Endothelial cell (in vitro differentiated cells): ENCODE measurements around the gene PPP1R37. TPM values are rescaled to one million over a fixed set of nuclear protein-coding genes. Genes with fewer than 3 reads are reported as not detected.

Experiments used
- DNase-seq: peaks from one replicate; pipeline ENCODE4 v3.0.0; 2021; ENCODE audit warnings: low spot score
- H3K27ac Mint-ChIP-seq: one replicate; pipeline ENCODE4 v1.8.0; 2021; ENCODE audit warnings: mixed read lengths, inconsistent platforms; ENCODE audit not compliant: unreplicated experiment
- H3K27me3 Mint-ChIP-seq: one replicate; pipeline ENCODE4 v1.8.0; 2021; ENCODE audit warnings: mild to moderate bottlenecking, moderate library complexity, mixed read lengths, inconsistent platforms; ENCODE audit not compliant: unreplicated experiment
- H3K36me3 Mint-ChIP-seq: one replicate; pipeline ENCODE4 v1.8.0; 2021; ENCODE audit warnings: mild to moderate bottlenecking, low read depth, mixed read lengths, inconsistent platforms; ENCODE audit not compliant: unreplicated experiment
- H3K4me1 Mint-ChIP-seq: one replicate; pipeline ENCODE4 v1.8.0; 2021; ENCODE audit warnings: mild to moderate bottlenecking, mixed read lengths, inconsistent platforms; ENCODE audit not compliant: unreplicated experiment
- H3K4me3 Mint-ChIP-seq: one replicate; pipeline ENCODE4 v1.8.0; 2021; ENCODE audit warnings: mild to moderate bottlenecking, mixed read lengths, inconsistent platforms; ENCODE audit not compliant: unreplicated experiment
- H3K9me3 Mint-ChIP-seq: one replicate; pipeline ENCODE4 v1.8.0; 2021; ENCODE audit warnings: mixed read lengths, inconsistent platforms; ENCODE audit not compliant: unreplicated experiment
- total RNA-seq: library from RNA; stranded (reverse); fragmentation: NEBNext Ultra II Directional; extraction: Animal tissue kit (Norgen Biotek cat#: 25700); gene quantifications from one replicate; pipeline ENCODE4 v1.2.1, GENCODE V29; 2021; ENCODE audit not compliant: unreplicated experiment
- TF ChIP-seq, protein P1 (sequence below): fragments of 200-600 bp; sonication (generic); IDR thresholded peaks from one replicate; pipeline ENCODE4 v1.5.0; 2021; ENCODE audit warnings: antibody characterized with exemption; ENCODE audit not compliant: unreplicated experiment

PPP1R37 gene
- total RNA-seq, 1 donor from 2014 or later, result 34.7 TPM

DNA sequence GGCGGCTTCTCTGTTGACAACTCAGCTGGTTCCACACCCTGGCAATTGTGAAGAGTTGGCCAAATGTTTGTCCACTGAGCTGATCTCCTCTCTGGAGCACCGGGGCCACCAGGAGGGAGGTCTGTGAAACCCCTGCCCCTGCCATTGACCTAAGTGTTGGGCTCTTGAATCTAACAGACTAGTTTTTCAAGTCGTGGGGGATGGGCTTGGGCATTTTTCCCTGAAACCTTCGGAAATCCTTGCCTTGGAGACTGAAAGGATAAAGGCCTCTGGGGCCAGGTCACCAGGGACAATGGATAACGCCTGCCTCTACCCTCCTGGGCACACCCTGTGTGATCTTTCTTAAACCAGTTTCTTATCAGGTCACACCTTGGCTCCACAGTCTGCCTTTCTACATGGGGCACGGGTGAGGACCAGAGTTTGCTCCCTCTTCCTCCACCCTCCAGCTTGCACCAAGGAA is 13.0 kb upstream of the PPP1R37 start:
- Mint-ChIP-seq H3K4me3 (peak overlapping the region; percentile 99), H3K4me1 (peaks cover 13% of the 10 kb centered on the region), H3K27me3 (peaks cover 13% of the 10 kb centered on the region), H3K27ac (peak overlapping the region; percentile 13), H3K36me3 (peaks cover 6% of the 10 kb centered on the region), H3K9me3 (no peaks in the 10 kb centered on the region)
- DNase-seq, result no peak
- TF ChIP-seq, protein P1, sequence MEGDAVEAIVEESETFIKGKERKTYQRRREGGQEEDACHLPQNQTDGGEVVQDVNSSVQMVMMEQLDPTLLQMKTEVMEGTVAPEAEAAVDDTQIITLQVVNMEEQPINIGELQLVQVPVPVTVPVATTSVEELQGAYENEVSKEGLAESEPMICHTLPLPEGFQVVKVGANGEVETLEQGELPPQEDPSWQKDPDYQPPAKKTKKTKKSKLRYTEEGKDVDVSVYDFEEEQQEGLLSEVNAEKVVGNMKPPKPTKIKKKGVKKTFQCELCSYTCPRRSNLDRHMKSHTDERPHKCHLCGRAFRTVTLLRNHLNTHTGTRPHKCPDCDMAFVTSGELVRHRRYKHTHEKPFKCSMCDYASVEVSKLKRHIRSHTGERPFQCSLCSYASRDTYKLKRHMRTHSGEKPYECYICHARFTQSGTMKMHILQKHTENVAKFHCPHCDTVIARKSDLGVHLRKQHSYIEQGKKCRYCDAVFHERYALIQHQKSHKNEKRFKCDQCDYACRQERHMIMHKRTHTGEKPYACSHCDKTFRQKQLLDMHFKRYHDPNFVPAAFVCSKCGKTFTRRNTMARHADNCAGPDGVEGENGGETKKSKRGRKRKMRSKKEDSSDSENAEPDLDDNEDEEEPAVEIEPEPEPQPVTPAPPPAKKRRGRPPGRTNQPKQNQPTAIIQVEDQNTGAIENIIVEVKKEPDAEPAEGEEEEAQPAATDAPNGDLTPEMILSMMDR, result no peak

DNA sequence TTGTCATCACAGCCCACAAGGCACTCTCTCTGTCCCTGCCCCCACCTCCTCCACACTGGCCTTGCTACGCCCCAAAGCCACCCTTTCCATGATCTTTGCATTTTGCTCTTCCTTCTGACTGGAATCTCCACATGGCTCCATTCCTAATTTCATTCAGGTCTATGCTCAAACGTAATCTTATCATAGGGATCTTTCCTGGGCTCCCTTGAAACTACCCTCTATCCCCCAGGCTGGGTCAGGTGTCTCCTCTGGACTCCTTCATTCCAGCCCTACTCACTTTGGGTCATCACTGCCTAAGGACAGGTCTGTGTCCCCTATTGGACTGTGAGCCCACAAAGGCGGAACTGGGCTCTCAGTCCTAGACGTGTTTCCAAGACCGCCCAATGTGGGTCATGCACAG is 10.8 kb upstream of the PPP1R37 start:
- H3K4me3 Mint-ChIP-seq, result peak overlapping the region; percentile 45
- H3K4me1 Mint-ChIP-seq, result peaks cover 10% of the 10 kb centered on the region
- no peaks in the 10 kb centered on the region for H3K9me3 Mint-ChIP-seq
- no peak for DNase-seq
- TF ChIP-seq, protein P1, result no peak
- H3K36me3 Mint-ChIP-seq, result peaks cover 10% of the 10 kb centered on the region
- H3K27me3 Mint-ChIP-seq, result peaks cover 8% of the 10 kb centered on the region
- peak overlapping the region; percentile 27 for H3K27ac Mint-ChIP-seq

DNA sequence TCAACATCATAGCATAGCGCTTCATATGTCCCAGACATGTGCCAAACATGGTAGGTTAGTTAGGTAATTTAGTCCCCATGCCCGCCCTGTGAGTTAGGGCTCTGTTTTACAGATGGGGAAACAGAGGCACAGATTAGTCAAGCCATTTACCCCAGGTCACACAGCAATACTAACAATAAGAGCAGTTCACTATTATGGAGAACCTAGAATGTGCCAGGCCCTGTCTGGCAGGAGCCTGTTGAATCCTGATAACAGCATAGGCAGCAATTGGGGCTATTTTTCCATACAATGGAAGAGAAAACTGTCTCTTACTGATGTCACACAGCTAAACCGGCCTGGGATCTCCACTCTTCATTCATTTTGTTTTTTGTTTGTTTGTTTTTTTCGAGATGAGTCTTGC is 6.5 kb upstream of the PPP1R37 start:
- H3K4me1 Mint-ChIP-seq, result peaks cover 16% of the 10 kb centered on the region

GRCh38 chr19:45087531-45087930 is 5.4 kb upstream of the PPP1R37 start:
- DNase-seq, result no peak
- Mint-ChIP-seq H3K27me3 (peaks cover 9% of the 10 kb centered on the region), H3K27ac (peak overlapping the region; percentile 78), H3K9me3 (no peaks in the 10 kb centered on the region), H3K4me3 (peak overlapping the region; percentile 52), H3K36me3 (peaks cover 11% of the 10 kb centered on the region), H3K4me1 (peaks cover 11% of the 10 kb centered on the region)
- TF ChIP-seq, protein P1, result no peak

More for the DNA sequence above, 6.5 kb upstream of the PPP1R37 start:
- Mint-ChIP-seq H3K27ac (no peak overlapping the region), H3K4me3 (no peak overlapping the region), H3K36me3 (peaks cover 13% of the 10 kb centered on the region), H3K9me3 (no peaks in the 10 kb centered on the region), H3K27me3 (peaks cover 4% of the 10 kb centered on the region)
- TF ChIP-seq, protein P1, result no peak
- DNase-seq, result no peak

- Mint-ChIP-seq H3K9me3 (no peaks in the 10 kb centered on the region), H3K27me3 (peaks cover 17% of the 10 kb centered on the region), H3K4me3 (no peak overlapping the region), H3K27ac (no peak overlapping the region), H3K4me1 (peaks cover 28% of the 10 kb centered on the region), H3K36me3 (peaks cover 21% of the 10 kb centered on the region)
- TF ChIP-seq, protein P1, result no peak
- DNase-seq, result no peak
Measured at GRCh38 chr19:45090034-45090433, 2.9 kb upstream of the PPP1R37 start.
